GM12874 (cell line): Measurements from ENCODE around the gene MLLT11.

Source experiments
- CTCF ChIP-seq: IDR thresholded peaks from 2 replicates; pipeline ENCODE4 v1.5.1; 2011; ENCODE audit warnings: low read depth, mild to moderate bottlenecking, control low read depth, low read length, moderate library complexity; ENCODE audit not compliant: insufficient read depth

The MLLT11 gene

GRCh38 chr1:151035167-151035566 lies 25.0 kb upstream of the MLLT11 start:
- no peak for TF ChIP-seq CTCF

DNA sequence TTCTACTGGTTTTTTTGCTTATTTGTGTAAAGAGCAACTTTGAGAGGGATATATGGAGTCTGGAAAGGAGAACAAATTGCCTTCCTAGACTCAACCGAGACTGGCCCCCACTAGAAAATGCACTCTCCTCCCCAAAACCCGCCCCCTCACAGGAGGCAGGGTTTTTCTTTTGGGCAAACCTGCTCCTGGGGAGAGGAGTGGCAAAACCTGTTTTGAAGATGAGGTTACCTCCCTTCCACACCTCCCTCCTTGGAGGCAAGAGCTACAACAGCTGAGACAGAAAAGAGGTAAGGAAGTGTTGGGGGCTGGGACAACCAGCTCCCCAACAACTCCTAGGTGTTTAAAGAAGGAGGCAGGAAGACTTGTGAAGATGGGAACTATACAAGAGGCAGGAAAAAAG lies 23.8 kb upstream of the MLLT11 start, which contains the start of gene BNIPL:
Gene BNIPL, plus strand, starts transcription at position 231 of the 400 bp plus-strand sequence. Its CDS starts 140 bp downstream, at position 371.
- TF ChIP-seq CTCF = no peak

DNA sequence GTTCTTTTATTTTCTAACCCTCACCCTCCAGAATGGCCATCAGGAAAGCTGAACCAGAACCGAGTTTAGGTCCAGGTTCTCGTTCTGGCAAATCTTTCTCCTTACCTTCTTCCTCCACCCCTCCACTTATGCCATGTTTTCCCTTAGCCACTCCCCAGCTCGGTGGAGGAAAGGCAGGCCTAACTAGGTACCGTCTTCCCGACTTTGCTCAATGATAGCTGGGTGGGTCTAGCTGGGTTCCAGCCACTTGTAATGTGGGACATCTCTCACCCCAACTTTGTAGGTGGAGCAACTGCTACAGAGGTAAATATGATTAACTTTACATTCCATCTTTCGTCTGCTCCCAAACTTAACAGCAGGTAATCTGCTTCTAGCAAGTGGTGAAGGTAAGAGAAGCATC lies 23.2 kb upstream of the MLLT11 start:
- TF ChIP-seq CTCF = no peak

GRCh38 chr1:151039521-151039920 lies 20.7 kb upstream of the MLLT11 start:
- TF ChIP-seq CTCF = no peak

DNA sequence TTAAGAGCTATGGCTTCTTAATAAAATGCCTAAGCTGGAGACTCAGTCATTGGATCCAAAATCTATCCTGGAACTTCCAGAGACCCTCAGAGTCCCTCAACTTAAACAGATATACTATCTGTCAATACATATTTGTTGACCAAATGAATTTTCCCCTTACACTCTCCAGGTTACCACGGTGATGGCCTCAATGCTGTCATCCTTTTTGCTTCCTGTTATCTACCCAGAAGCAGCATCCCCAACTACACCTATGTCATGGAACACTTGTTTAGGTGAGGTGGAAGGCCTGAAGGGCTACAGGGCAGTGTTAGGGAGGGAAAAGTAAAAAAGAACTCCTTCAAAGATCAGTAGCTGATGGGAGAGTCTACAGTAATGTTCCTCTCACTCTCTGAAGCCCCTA lies 17.0 kb upstream of the MLLT11 start:
- no peak for TF ChIP-seq CTCF

DNA sequence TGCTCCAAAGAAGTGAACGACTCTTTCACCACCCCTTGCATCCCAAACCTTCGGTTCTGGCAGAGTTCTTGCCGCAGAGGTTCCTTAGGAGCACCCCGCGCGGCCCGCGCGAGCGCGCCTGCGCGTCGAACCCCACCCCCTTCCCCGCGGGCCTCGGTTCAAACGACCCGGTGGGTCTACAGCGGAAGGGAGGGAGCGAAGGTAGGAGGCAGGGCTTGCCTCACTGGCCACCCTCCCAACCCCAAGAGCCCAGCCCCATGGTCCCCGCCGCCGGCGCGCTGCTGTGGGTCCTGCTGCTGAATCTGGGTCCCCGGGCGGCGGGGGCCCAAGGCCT lies 12.6 kb upstream of the MLLT11 start, which contains the start of gene C1orf56:
Gene C1orf56, plus strand, starts transcription at position 161 of the 334 bp plus-strand sequence. Its CDS starts 97 bp downstream, at position 258.
- TF ChIP-seq CTCF = no peak

DNA sequence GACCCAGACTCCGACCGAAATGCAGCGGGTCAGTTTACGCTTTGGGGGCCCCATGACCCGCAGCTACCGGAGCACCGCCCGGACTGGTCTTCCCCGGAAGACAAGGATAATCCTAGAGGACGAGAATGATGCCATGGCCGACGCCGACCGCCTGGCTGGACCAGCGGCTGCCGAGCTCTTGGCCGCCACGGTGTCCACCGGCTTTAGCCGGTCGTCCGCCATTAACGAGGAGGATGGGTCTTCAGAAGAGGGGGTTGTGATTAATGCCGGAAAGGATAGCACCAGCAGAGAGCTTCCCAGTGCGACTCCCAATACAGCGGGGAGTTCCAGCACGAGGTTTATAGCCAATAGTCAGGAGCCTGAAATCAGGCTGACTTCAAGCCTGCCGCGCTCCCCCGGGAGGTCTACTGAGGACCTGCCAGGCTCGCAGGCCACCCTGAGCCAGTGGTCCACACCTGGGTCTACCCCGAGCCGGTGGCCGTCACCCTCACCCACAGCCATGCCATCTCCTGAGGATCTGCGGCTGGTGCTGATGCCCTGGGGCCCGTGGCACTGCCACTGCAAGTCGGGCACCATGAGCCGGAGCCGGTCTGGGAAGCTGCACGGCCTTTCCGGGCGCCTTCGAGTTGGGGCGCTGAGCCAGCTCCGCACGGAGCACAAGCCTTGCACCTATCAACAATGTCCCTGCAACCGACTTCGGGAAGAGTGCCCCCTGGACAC lies 12.1 kb upstream of the MLLT11 start:
- no peak; the same call in 1 of the 2 replicates for TF ChIP-seq CTCF
